RWPE2 (cell line): ENCODE data around the gene SLC28A2.
"Not testable (repeated sequence)": the region's sequence is repeated elsewhere in the genome, so short reads cannot be mapped to it uniquely, and the experiment has no call there.

Experiments used
- ATAC-seq: fragments of 200-7000 bp; cut with Tn5 transposase; 3 replicates; pipeline ENCODE4 v1.9.1; 2021; ENCODE audit warnings: low read depth
- DNase-seq: peaks from one replicate; pipeline ENCODE4 v3.0.0-alpha.2; 2020; ENCODE audit warnings: low spot score
- H3K27ac ChIP-seq: fragments of 450-650 bp; 2 replicates; pipeline ENCODE4 v1.5.1; 2017; ENCODE audit warnings: mild to moderate bottlenecking; ENCODE audit not compliant: poor library complexity, severe bottlenecking
- H3K27me3 ChIP-seq: fragments of 250-450 bp; sonication (Bioruptor Pico); 2 replicates; pipeline ENCODE4 v1.5.1; 2021; ENCODE audit warnings: mild to moderate bottlenecking, moderate library complexity; ENCODE audit not compliant: insufficient read depth, poor library complexity, severe bottlenecking
- H3K36me3 ChIP-seq: fragments of 250-450 bp; sonication (Bioruptor Pico); 2 replicates; pipeline ENCODE4 v1.5.1; 2020; ENCODE audit warnings: low read depth, mild to moderate bottlenecking, moderate library complexity
- H3K4me1 ChIP-seq: fragments of 250-450 bp; sonication (Bioruptor Pico); 2 replicates; pipeline ENCODE4 v1.5.1; 2021; ENCODE audit warnings: mild to moderate bottlenecking, moderate library complexity; ENCODE audit not compliant: insufficient read depth, poor library complexity, severe bottlenecking
- H3K4me3 ChIP-seq: fragments of 250-450 bp; sonication (Bioruptor Pico); 2 replicates; pipeline ENCODE4 v1.5.1; 2021; ENCODE audit warnings: mild to moderate bottlenecking, moderate library complexity; ENCODE audit not compliant: severe bottlenecking
- H3K9me3 ChIP-seq: fragments of 250-450 bp; sonication (Bioruptor Pico); 2 replicates; pipeline ENCODE4 v1.5.1; 2021; ENCODE audit warnings: mild to moderate bottlenecking, moderate library complexity; ENCODE audit not compliant: severe bottlenecking
- TF ChIP-seq, protein P1 (sequence below): fragments of 450-650 bp; IDR thresholded peaks from one replicate; pipeline ENCODE4 v1.5.1; 2017; ENCODE audit warnings: mild to moderate bottlenecking, moderate library complexity; ENCODE audit not compliant: poor library complexity, severe bottlenecking

SLC28A2 gene

DNA sequence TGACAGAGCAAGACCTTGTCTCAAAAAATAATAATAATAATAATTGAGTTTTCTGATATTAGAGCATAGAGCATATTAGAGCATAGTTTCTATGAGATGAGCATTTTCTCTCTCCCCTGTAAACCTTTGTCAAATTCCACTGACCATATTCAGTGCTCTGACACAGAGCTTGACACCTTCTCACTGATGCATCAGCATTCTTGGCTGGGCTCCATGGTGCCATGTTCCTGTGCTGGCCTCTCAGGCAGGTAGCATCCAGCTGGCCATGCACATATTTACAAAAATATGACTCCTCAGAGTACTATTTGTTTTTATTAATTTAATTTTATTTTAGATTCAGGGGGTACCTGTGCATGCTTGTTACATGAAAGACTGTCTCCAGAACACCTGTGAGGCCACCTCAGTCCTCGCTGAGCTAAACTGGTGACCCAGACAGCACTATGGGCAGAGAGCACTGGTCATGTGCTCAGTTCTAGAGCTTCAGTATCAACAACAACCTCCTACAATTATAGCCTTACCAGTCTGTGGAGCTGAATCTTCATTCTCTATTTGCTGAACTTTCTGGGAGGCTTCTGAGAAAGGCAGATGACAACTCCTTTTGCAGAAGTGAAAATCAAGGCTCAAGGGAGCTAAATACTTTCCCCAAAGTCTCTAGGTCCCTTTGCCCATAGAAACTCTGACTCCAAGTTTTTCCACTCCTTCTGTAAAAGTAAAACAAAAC lies 21.6 kb upstream of the SLC28A2 start:
- TF ChIP-seq, protein P1, sequence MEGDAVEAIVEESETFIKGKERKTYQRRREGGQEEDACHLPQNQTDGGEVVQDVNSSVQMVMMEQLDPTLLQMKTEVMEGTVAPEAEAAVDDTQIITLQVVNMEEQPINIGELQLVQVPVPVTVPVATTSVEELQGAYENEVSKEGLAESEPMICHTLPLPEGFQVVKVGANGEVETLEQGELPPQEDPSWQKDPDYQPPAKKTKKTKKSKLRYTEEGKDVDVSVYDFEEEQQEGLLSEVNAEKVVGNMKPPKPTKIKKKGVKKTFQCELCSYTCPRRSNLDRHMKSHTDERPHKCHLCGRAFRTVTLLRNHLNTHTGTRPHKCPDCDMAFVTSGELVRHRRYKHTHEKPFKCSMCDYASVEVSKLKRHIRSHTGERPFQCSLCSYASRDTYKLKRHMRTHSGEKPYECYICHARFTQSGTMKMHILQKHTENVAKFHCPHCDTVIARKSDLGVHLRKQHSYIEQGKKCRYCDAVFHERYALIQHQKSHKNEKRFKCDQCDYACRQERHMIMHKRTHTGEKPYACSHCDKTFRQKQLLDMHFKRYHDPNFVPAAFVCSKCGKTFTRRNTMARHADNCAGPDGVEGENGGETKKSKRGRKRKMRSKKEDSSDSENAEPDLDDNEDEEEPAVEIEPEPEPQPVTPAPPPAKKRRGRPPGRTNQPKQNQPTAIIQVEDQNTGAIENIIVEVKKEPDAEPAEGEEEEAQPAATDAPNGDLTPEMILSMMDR = no peak
- Histone ChIP-seq H3K27ac (no peak overlapping the region), H3K27me3 (no peaks in the 10 kb centered on the region), H3K4me3 (no peak overlapping the region), H3K9me3 (no peaks in the 10 kb centered on the region), H3K4me1 (no peaks in the 10 kb centered on the region), H3K36me3 (no peaks in the 10 kb centered on the region)
- peak; percentile 66 for ATAC-seq
- no peak for DNase-seq

GRCh38 chr15:45231132-45231531 lies 20.9 kb upstream of the SLC28A2 start:
- no peaks in the 10 kb centered on the region for H3K4me1 ChIP-seq
- no peak overlapping the region for H3K4me3 ChIP-seq
- no peak for DNase-seq
- H3K27me3 ChIP-seq = no peaks in the 10 kb centered on the region
- H3K36me3 ChIP-seq = no peaks in the 10 kb centered on the region
- no peak overlapping the region for H3K27ac ChIP-seq
- TF ChIP-seq, protein P1 = no peak
- no peaks in the 10 kb centered on the region for H3K9me3 ChIP-seq
- no peak for ATAC-seq

DNA sequence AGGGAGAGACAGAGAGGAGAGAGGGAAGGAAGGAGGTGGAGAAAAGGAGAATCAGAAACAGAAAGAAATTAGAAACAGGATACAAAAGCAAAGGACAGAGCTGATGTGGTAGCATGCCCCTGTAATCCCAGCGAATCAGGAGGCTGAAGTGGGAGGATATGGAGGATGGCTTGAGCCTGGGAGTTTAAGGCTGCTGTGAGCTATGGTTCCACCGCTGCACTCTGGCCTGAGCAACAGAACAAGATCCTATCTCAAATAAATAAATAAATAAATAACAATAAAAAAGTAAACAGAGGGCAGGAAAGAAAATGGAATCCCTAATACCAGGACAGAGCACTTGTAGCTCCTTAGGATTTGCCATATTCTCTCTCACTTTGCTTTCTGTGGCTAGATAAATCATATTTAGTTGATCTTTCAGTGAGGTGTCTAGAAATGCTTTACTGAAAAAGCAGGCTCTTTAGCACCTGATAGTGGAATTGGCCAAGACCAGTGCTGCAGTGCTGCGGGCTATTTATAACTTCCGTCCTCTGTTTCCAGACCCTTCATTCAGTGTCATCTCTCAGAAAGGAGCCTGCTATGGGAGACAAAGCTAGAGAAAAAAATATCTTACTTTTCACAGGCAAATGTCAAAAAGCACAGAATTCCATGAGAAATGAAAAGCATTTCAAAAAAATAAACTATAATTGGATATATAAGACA lies 20.0 kb upstream of the SLC28A2 start:
- Histone ChIP-seq H3K4me1 (no peaks in the 10 kb centered on the region), H3K4me3 (no peak overlapping the region), H3K27ac (no peak overlapping the region), H3K27me3 (no peaks in the 10 kb centered on the region), H3K36me3 (no peaks in the 10 kb centered on the region), H3K9me3 (no peaks in the 10 kb centered on the region)
- no peak for ATAC-seq
- TF ChIP-seq, protein P1 = no peak
- no peak for DNase-seq

- Histone ChIP-seq H3K9me3 (no peaks in the 10 kb centered on the region), H3K4me1 (no peaks in the 10 kb centered on the region), H3K36me3 (no peaks in the 10 kb centered on the region), H3K4me3 (no peak overlapping the region), H3K27ac (no peak overlapping the region), H3K27me3 (no peaks in the 10 kb centered on the region)
- no peak for ATAC-seq
- DNase-seq = no peak
- TF ChIP-seq, protein P1 = no peak
Measured at GRCh38 chr15:45234562-45235235, 17.3 kb upstream of the SLC28A2 start.

GRCh38 chr15:45236806-45237205 lies 15.2 kb upstream of the SLC28A2 start:
- not testable (repeated sequence) for H3K36me3 ChIP-seq, H3K27me3 ChIP-seq, H3K4me1 ChIP-seq, H3K4me3 ChIP-seq, ATAC-seq, H3K27ac ChIP-seq, H3K9me3 ChIP-seq, DNase-seq
